ENCODE measurements around the gene BEAN1. TPM values are rescaled to one million over a fixed set of nuclear protein-coding genes. Genes with fewer than 3 reads are reported as not detected.

Gene BEAN1
- total RNA-seq, 1 donor = 0.36 TPM

GRCh38 chr16:66477028-66477515, 50.0 kb downstream of the BEAN1 start:
- no peaks in the 10 kb centered on the region for H4K20me1 ChIP-seq (ENCODE audit: insufficient read depth, low read length)
- H3K4me3 ChIP-seq (ENCODE audit: insufficient read depth, low read length) = no peak overlapping the region
- DNase-seq (ENCODE audit: insufficient read length, low spot score, missing footprints) = no peak
- no peaks in the 10 kb centered on the region for H3K4me1 ChIP-seq (ENCODE audit: insufficient read depth, low read length)
- H3K36me3 ChIP-seq (ENCODE audit: insufficient read depth, low read length) = no peaks in the 10 kb centered on the region
- peaks cover 9% of the 10 kb centered on the region for H3K27me3 ChIP-seq (ENCODE audit: insufficient read depth, low read length)
- no peaks in the 10 kb centered on the region for H3K9me3 ChIP-seq (ENCODE audit: low read depth, low read length)
- no peak overlapping the region for H3K27ac ChIP-seq (ENCODE audit: low read depth, low read length)
- H3K4me2 ChIP-seq (ENCODE audit: insufficient read depth, low read length) = no peak overlapping the region
- no peak for TF ChIP-seq CTCF (IDR thresholded peaks at IDR 0.05; ENCODE audit: extremely low read depth, low read depth, low read length)
- H2AFZ ChIP-seq (ENCODE audit: low read length) = no peak overlapping the region
- H3K79me2 ChIP-seq (ENCODE audit: insufficient read depth, low read length) = no peaks in the 10 kb centered on the region

- no peaks in the 10 kb centered on the region for H4K20me1 ChIP-seq (ENCODE audit: insufficient read depth, low read length)
- no peaks in the 10 kb centered on the region for H3K4me1 ChIP-seq (ENCODE audit: insufficient read depth, low read length)
- H3K4me2 ChIP-seq (ENCODE audit: insufficient read depth, low read length) = no peak overlapping the region
- peak overlapping the region; percentile 74 for H2AFZ ChIP-seq (ENCODE audit: low read length)
- no peaks in the 10 kb centered on the region for H3K36me3 ChIP-seq (ENCODE audit: insufficient read depth, low read length)
- no peaks in the 10 kb centered on the region for H3K79me2 ChIP-seq (ENCODE audit: insufficient read depth, low read length)
- peaks cover 9% of the 10 kb centered on the region for H3K27me3 ChIP-seq (ENCODE audit: insufficient read depth, low read length)
- no peaks in the 10 kb centered on the region for H3K9me3 ChIP-seq (ENCODE audit: low read depth, low read length)
- TF ChIP-seq CTCF (IDR thresholded peaks at IDR 0.05; ENCODE audit: extremely low read depth, low read depth, low read length) = peak; percentile 81
- DNase-seq (ENCODE audit: insufficient read length, low spot score, missing footprints) = peak; percentile 97
- H3K27ac ChIP-seq (ENCODE audit: low read depth, low read length) = no peak overlapping the region
- no peak overlapping the region for H3K4me3 ChIP-seq (ENCODE audit: insufficient read depth, low read length)
Measured at GRCh38 chr16:66478733-66479511, 51.8 kb downstream of the BEAN1 start.

GRCh38 chr16:66479661-66480264, 52.7 kb downstream of the BEAN1 start:
- H3K79me2 ChIP-seq (ENCODE audit: insufficient read depth, low read length) = no peaks in the 10 kb centered on the region
- H3K4me1 ChIP-seq (ENCODE audit: insufficient read depth, low read length) = no peaks in the 10 kb centered on the region
- H3K27ac ChIP-seq (ENCODE audit: low read depth, low read length) = no peak overlapping the region
- DNase-seq (ENCODE audit: insufficient read length, low spot score, missing footprints) = peak; percentile 51
- no peak overlapping the region for H3K4me2 ChIP-seq (ENCODE audit: insufficient read depth, low read length)
- H4K20me1 ChIP-seq (ENCODE audit: insufficient read depth, low read length) = no peaks in the 10 kb centered on the region
- peaks cover 7% of the 10 kb centered on the region for H3K27me3 ChIP-seq (ENCODE audit: insufficient read depth, low read length)
- H3K36me3 ChIP-seq (ENCODE audit: insufficient read depth, low read length) = no peaks in the 10 kb centered on the region
- H3K9me3 ChIP-seq (ENCODE audit: low read depth, low read length) = no peaks in the 10 kb centered on the region
- H2AFZ ChIP-seq (ENCODE audit: low read length) = no peak overlapping the region
- no peak overlapping the region for H3K4me3 ChIP-seq (ENCODE audit: insufficient read depth, low read length)
- TF ChIP-seq CTCF (IDR thresholded peaks at IDR 0.05; ENCODE audit: extremely low read depth, low read depth, low read length) = no peak

Measured in osteoblast (primary cell).